GM18526 (cell line): Measurements from ENCODE around the gene PLGRKT.
"Not testable (repeated sequence)": the region's sequence is repeated elsewhere in the genome, so short reads cannot be mapped to it uniquely, and the experiment has no call there.

Source experiments
- POLR2A ChIP-seq: IDR thresholded peaks from 3 replicates; pipeline ENCODE4 v1.6.1; 2011; ENCODE audit not compliant: insufficient read length; ENCODE audit errors: extremely low read depth

PLGRKT gene

DNA sequence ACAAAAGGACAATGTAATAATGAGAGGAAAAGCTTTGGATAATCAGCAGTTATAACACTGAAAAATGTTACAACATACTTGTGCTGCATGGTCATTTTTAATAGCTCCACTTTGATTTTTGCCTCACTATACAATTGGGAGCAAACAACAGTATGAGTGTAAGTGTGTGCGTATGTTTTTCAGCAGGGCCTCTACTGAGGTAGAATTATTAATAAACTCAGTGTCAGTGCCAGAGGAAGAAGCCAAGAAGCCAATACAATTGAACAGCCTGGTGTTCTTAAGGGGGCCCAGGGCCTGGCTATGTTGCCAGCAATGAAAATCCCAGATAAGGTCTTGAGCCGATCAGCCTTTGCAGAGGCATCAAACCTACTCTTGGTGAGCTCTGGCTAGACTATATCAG is 81.9 kb downstream of the PLGRKT start:
- no peak for TF ChIP-seq POLR2A

DNA sequence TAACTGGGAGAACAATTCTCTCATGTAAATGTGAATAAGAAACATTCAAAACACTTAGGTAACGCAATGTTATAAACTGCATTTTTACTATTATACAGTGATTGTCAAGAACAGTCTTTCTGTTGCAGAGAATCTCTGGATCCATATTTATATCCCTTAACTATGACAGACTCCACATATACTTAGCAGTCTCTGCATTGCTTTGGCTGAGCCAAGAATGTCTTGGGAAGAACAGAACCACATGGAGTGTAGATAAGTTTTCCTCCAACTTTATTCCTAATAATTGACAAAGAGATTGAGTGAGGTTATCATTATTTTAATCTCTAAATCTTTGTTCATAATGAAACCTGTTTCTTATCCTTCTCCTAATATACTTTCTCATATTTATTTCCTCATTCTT is 82.5 kb downstream of the PLGRKT start:
- no peak for TF ChIP-seq POLR2A

DNA sequence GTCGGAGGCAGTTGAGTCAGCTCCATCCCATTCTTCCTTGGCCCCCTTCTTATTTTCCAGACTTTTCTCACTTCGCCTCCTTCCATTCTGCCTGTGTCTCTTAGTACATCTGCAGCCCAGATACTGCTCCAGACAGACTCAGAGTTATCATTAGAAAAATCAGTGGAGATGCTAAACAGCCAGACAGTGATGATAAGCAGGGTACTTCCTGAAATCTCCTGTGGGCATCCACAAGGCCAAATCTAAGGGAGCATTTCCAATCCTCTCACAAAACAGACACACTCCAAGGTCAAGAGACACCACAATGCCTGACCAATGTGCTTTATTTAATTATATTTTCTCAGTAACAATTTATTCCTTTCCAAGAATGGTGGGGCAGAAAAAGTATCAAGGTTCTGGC is 83.5 kb downstream of the PLGRKT start:
- TF ChIP-seq POLR2A: no peak

DNA sequence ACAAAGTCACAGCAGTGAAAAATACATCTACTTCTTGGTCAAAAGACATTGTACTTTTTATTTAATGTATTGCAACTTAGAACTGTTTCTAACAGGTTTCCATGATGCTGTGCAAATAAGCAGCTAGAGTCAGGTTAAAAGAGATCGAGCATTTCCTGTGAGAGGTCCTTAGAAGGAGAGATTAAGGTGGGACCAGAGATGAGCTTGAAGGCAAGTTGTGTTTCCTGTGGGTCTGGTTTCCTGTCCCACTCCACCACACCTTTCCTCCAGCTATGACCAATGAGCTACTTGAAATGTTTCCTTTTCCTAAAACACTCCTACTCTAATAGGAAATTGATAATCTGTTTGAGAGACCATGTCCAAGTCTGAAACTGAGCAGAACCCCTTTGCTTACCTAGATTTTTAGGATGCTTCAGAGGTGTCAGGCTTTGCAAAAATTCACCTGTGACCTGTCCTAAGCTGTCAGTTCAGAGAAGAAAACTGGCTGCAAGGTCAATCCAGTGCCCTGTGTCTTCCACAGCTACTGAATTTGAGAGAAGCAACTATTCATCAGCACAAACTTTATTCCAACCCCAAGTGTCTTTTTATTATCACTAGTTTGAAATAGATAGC is 85.0 kb downstream of the PLGRKT start:
- no peak for TF ChIP-seq POLR2A

DNA sequence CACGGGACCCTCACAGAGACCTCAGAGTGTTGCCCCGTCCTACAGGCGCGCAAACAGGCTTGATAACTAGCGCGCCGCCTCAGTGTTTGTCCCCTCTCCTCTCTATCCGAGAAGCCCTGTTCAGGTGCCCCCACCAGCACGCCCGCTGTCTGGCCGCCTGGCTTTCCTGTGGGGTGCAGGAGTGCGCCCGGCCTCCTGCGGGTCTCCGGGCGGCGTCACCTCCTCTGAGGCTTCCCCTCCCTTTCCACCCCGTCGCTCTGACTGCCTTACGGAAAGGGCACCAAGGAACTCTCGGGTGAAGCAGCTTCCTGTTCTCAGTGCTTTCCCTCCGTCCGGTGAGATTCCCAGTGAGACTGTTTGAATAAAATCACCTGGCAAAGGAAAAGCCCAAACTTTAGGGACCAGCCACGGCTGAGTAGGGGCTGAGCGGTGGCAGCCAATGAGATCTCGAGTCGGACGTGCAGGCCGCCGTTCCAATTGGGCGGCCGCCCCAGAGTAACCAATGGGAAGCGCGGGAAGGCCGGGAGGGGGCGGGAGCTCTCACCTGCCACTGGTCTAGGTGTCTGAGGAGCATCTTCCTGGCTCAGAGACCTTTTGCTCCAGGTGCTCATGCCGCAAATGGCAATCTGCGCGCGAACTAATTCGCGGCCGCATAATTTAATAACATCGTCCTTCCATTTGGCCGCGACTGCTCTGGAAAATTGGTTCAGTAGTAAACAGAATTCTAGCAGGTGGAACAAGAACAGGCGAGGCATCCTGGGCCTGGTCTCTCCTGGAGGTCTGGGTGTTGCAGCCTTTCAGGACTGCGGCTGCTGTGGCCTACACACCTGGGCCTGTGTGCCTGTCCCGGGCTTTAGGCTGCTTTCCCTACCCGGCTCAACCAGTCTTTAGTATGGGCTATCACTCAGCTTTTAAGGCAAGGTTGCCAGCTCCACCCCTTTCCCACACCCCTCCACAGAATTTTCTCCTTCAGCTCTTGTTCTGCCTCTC is 98.4 kb downstream of the PLGRKT start, which contains the start of gene RLN1:
TSS of gene RLN1 (minus strand) at position 885 of the 990 bp plus-strand sequence. CDS start at position 755, 130 bp downstream.
- TF ChIP-seq POLR2A: not testable (repeated sequence)

DNA sequence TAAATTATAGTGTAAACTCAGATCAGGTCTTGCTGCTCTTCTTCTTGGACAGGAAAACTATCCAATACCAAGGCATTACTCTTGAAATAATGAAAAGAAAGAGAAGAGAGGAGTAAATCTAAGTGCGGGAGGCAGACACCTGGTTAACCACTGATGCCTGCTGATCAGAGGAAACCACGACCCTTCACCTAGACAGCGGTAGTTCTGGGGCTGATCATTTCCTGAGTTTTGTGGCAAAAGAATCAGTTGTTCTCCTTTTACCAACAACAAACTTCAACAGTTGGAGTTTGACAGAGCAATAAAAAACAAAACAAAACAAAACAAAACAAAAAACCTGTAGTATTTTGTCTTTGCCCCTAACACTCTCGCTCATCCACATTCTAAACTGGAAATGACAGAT is 101.0 kb downstream of the PLGRKT start:
- TF ChIP-seq POLR2A: no peak

DNA sequence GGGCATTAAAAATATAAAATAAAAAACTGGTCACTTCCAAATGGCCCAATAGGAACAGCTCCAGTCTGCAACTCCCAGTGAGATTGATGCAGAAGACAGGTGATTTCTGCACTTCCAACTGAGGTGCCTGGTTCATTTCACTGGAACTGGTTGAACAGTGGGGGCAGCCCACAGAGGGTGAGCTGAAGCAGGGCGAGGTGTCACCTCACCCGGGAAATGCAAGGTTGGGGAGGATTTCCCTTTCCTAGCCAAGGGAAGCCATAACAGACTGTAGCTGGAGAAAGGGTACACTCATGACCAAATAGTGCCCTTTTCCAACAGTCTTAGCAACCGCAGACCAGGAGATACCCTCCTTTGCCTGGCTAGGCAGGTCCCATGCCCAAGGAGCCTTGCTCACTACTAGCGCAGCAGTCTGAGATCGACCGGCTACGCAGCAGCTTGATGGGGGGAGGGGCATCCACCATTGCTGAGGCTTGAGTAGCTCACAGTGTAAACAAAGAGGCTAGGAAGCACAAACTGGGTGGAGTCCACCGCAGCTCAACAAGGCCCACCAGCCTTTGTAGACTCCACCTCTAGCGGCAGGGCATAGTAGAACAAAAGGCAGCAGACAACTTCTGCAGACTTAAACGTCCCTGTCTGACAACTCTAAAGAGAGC is 110.7 kb downstream of the PLGRKT start:
- no peak for TF ChIP-seq POLR2A

DNA sequence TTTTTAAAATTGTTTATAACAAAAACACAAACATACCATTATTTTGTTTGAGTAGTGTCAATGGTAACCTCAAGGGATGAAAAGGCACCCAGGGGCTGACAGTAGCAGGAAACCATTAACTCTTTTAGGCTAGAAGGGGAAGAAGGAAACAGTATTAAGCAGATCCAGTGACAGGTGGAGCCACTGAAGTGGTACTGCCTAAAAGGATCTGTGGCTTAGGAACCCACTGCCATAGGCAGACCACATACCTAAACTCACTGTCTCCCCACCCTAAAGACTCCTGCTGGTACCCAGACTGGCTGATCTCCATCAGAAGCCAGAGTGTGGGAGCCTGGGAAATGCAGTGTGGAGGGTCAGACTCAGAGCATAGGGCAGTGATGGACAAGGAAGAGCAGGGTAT is 111.5 kb downstream of the PLGRKT start:
- no peak for TF ChIP-seq POLR2A

DNA sequence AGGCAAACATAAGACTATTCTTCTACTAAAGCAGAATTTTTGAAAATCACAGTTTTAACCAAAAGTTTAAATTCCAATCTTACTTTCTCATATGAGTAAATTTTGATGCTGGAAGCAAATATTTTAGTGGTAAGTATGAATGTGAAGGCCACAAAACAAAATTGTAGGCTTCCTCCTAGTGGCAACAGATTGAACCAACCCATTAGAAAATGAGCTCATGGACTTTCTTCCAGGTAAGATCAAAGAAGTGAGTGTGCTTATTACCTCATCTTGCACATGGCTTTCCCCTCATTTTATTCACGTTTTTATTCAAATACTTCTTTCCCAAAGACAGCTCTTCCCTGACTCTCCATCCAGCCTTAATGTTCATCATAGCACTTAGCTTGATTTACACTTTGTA is 116.7 kb downstream of the PLGRKT start:
- no peak for TF ChIP-seq POLR2A

DNA sequence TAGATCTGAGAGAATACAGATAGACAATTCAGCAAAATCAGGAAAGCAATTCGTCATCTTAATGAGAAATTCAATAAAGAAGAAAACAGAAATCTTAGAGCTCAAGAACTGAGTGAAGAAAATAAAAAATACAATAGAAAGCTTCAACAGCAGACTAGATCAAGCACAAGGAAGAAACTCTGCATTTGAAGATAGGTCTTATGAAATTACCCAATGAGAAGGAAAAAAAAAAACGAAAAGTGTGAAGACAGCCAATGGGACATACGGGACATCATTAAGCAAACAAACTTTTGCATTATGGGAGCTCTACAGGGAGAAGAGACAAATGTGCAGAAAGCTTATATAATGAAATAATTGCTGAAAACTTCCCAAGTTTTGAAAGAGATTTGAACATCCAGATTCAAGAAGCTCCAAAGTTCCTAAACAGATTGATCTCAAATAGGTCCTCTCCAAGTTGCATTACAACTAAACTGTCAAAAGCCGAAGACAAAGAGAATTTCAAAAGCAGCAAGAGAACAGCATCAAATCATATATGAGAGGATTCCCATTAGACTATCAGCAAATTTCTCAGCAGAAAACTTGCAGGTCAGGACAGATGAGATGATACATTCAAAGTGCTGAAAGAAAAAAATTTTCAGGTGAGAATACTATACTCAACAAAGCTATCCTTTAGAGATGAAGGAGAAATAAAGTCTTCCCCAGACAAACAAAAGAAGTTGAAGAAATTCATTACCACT is 122.4 kb downstream of the PLGRKT start:
- no peak for TF ChIP-seq POLR2A

DNA sequence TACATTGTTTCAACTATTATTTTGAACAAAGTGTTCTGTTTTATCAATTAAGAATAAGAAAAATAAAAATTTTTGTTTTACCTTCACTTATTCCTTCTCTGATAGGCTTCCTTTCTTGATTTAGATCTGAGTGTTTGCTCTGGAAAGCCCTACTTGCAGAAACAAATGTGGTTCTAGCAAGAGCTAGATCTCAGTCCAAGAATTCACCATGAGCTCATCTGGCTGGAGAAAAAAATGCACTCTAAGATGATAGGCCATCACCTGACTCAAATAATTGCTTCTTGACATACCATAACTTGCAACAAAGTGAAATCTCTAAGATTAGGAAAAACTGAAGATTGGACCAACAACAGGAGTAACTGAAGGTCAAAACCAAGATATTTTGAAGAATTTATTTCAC is 126.9 kb downstream of the PLGRKT start:
- no peak for TF ChIP-seq POLR2A
